Measurements from ENCODE around the gene MRAP2.
"Not testable (repeated sequence)": the region's sequence is repeated elsewhere in the genome, so short reads cannot be mapped to it uniquely, and the experiment has no call there.

Gene MRAP2

DNA sequence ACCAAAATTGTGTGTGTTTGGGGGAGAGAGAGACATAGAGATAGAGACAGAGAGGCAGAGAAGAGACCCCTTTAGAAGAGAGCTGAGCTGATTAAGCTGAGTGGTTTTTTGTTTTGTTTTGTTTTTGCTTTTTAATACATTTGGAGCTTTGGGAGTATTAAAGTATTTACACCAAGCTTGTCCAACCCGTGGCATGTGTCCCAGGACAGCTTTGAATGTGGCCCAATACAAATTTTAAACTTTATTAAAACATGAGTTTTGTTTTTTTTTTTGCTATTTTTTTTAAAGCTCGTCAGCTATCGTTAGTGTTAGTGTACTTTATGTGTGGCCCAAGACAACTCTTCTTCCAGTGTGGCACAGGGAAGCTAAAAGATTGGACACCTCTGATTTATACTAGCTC is 56.0 kb downstream of the MRAP2 start:
- DNase-seq (ENCODE audit: low spot score) = no peak
- TF ChIP-seq, protein P1, sequence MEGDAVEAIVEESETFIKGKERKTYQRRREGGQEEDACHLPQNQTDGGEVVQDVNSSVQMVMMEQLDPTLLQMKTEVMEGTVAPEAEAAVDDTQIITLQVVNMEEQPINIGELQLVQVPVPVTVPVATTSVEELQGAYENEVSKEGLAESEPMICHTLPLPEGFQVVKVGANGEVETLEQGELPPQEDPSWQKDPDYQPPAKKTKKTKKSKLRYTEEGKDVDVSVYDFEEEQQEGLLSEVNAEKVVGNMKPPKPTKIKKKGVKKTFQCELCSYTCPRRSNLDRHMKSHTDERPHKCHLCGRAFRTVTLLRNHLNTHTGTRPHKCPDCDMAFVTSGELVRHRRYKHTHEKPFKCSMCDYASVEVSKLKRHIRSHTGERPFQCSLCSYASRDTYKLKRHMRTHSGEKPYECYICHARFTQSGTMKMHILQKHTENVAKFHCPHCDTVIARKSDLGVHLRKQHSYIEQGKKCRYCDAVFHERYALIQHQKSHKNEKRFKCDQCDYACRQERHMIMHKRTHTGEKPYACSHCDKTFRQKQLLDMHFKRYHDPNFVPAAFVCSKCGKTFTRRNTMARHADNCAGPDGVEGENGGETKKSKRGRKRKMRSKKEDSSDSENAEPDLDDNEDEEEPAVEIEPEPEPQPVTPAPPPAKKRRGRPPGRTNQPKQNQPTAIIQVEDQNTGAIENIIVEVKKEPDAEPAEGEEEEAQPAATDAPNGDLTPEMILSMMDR (IDR thresholded peaks at IDR 0.05; ENCODE audit: extremely low read depth, missing control alignments) = no peak

DNA sequence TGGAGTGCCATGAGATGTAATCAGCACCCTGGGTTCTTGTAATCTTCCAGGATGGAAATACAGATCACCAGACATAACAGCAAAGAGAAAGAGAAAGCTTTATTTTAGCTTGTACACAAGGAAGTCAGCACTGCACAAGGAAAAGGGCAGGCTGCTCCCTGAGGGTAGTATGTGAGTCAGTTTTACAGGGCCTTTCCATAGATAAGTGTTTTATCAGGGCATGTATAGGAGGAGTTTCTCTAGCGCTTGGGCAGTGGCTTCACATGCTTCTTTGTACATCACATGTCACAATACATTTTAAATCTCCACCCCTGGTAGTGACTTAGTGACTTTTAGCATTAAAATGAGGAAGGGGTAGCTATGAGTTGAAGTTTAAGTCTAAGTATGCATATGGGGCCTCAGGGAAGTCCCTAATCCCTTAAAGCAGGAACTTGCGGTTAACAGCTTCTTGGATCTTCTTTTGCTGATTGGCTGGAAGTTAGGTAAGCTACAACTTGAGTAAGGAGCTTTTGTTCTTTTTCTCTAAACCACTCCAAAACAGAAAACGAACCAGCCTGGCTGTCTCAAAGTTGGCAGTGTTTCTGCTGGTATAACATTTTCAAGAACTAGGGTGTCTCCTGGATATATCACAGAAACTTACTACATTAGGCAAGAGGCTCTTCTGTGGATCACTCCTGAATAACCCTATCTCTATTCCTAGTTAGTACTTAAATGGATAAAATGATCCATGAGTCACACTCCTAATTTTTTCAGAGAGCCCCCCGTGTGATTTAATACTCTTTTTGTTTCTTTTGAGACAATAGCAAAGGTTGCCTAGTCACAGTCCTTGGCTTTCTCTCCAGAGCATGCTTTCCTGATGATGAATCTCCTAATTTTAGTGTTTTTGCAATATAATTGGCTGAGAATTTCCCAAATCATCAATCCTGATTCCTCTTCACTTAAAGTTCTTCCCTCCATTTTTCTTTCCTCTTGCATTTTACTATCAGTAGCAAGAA is 60.2 kb downstream of the MRAP2 start:
- TF ChIP-seq, protein P1 (IDR thresholded peaks at IDR 0.05; ENCODE audit: extremely low read depth, missing control alignments) = no peak

GRCh38 chr6:84095156-84095555 is 61.6 kb downstream of the MRAP2 start:
- TF ChIP-seq, protein P1 (IDR thresholded peaks at IDR 0.05; ENCODE audit: extremely low read depth, missing control alignments) = no peak

More for the DNA sequence above, 60.2 kb downstream of the MRAP2 start:
- no peak for DNase-seq (ENCODE audit: low spot score)

DNA sequence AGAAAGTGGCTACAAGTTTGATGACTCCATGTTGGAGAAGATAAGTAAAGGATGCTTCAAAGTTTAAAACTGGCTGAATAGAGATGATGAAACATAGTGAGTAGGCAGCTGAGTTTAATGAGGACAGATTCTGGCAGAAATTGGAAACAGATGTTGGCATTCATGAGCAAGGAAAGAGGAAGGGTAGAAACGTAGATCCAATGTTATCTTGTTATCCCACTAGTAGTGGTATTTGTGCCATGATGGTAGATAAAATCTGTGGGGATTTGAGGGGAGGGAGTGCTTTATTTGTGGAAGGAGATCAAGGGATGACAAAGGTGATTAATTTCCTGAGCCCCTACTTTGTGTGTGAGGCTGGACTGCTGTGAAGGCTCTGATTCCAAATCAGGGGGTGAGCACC is 69.5 kb downstream of the MRAP2 start:
- no peak for DNase-seq (ENCODE audit: low spot score)
- TF ChIP-seq, protein P1 (IDR thresholded peaks at IDR 0.05; ENCODE audit: extremely low read depth, missing control alignments) = no peak

More at GRCh38 chr6:84095156-84095555, 61.6 kb downstream of the MRAP2 start:
- no peak for DNase-seq (ENCODE audit: low spot score)

DNA sequence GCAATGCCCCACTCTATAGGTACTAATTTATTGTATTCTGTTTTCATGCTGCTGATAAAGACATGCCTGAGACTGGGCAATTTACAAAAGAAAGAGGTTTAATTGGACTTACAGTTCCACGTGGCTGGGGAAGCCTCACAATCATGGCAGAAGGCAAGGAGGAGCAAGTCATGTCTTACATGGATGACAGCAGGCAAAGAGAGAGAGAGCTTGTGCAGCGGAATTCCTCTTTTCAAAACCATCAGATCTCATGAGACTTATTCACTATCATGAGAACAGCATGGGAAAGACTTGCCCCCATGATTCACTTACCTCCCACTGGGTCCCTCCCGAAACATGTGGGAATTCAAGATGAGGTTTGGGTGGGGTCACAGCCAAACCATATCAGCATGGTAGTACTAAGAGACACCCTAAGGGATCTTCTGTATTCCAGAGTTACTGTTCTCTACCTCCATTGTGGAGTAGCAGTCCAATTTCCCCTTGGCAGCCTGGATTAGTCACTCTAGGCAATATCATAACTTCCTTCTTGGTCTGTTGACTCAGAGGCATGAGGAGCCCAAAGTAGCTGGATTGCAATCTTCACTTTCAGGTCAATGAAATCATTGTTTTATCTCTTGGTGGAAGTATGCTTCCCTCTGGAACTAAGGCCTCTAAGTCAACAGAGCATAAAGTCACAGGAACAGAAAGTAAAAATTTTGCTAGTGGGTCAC is 71.8 kb downstream of the MRAP2 start:
- DNase-seq (ENCODE audit: low spot score) = not testable (repeated sequence)

DNA sequence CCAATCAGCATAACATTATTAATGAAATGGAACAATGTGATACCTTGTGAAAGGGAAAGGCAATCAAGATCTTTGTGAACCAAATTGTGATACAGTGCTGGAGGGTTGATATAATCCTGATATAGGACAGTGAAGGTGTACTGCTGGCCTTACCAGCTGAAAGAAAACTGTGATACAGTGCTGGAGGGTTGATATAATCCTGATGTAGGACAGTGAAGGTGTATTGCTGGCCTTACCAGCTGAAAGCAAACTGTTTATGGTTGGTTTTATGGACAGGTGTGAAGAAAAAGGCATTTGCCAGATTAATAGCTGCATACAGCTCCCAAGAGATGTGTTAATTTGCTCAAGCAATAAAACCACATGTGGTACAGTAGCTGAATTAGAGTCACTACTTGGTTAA is 73.9 kb downstream of the MRAP2 start:
- DNase-seq (ENCODE audit: low spot score) = no peak
- TF ChIP-seq, protein P1 (IDR thresholded peaks at IDR 0.05; ENCODE audit: extremely low read depth, missing control alignments) = no peak

DNA sequence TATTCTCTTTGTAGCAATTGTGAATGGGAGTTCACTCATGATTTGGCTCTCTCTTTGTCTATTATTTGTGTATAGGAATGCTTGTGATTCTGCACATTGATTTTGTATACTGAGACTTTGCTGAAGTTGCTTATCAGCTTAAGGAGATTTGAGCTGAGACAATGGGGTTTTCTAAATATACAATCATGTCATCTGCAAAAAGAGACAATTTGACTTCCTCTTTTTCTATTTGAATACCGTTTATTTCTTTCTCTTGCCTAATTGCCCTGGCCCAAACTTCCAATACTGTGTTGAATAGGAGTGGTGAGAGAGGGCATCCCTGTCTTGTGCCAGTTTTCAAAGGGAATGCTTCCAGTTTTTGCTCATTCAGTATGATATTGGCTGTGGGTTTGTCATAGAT is 77.8 kb downstream of the MRAP2 start:
- not testable (repeated sequence) for DNase-seq (ENCODE audit: low spot score)

DNA sequence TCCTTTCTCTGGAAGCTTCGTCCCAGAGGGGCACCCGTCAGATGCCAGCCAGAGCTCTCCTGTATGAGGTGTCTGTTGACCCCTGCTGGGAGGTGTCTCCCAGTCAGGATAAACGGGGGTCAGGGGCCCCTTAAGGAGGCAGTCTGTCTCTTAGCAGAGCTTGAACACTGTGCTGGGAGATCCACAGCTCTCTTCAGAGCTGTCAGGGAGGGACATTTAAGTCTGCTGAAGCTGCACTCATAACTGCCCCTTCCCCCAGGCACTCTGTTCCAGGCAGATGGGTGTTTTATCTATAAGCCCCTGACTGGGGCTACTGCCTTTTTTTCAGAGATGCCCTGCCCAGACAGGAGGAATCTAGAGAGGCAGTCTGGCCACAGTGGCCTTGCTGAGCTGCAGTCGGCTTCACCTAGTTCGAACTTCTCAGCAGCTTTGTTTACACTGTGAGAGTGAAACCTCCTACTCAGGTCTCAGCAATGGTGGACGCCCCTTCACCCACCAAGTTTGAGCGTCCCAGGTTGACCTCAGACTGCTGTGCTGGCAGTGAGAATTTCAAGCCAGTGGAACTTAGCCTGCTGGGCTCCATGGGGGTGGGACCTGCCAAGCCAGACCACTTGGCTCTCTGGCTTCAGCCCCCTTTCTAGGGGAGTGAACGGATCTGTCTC is 81.5 kb downstream of the MRAP2 start:
- not testable (repeated sequence) for DNase-seq (ENCODE audit: low spot score)

All from GM20000 (cell line).